HEK293 (cell line): ENCODE data around the gene ZCCHC3.

ENCODE experiments used
- EGR2 ChIP-seq: fragments of 450-650 bp; formaldehyde crosslinking; IDR thresholded peaks from 2 replicates; pipeline ENCODE4 v1.5.1; 2016; ENCODE audit warnings: low read depth, missing biosample characterization, missing genetic modification characterization
- IKZF3 ChIP-seq: fragments of 450-650 bp; IDR thresholded peaks from 2 replicates; pipeline ENCODE4 v1.5.0; 2018; ENCODE audit warnings: missing biosample characterization, mild to moderate bottlenecking, missing genetic modification characterization, moderate library complexity
- KLF1 ChIP-seq: fragments of 450-650 bp; formaldehyde crosslinking; IDR thresholded peaks from 2 replicates; pipeline ENCODE4 v1.5.1; 2016; ENCODE audit warnings: missing biosample characterization, missing genetic modification characterization
- KLF16 ChIP-seq: fragments of 450-650 bp; formaldehyde crosslinking; IDR thresholded peaks from 2 replicates; pipeline ENCODE4 v1.5.1; 2017; ENCODE audit warnings: missing biosample characterization, missing genetic modification characterization
- KLF9 ChIP-seq: fragments of 450-650 bp; formaldehyde crosslinking; IDR thresholded peaks from 2 replicates; pipeline ENCODE4 v1.5.1; 2016; ENCODE audit warnings: missing biosample characterization, missing genetic modification characterization, low read depth
- TRIM28 ChIP-seq: IDR thresholded peaks from 2 replicates; pipeline ENCODE4 v1.6.1; 2011; ENCODE audit warnings: low read length, control low read depth, borderline replicate concordance
- ZBTB20 ChIP-seq: fragments of 450-650 bp; formaldehyde crosslinking; IDR thresholded peaks from 2 replicates; pipeline ENCODE4 v1.5.1; 2016; ENCODE audit warnings: missing biosample characterization, missing genetic modification characterization
- ZBTB8A ChIP-seq: fragments of 450-650 bp; formaldehyde crosslinking; IDR thresholded peaks from 2 replicates; pipeline ENCODE4 v1.5.1; 2016; ENCODE audit warnings: missing biosample characterization, missing genetic modification characterization
- ZFHX2 ChIP-seq: fragments of 450-650 bp; formaldehyde crosslinking; conservative IDR thresholded peaks from 2 replicates; pipeline ENCODE4 v1.5.1; 2016; ENCODE audit warnings: missing biosample characterization, missing genetic modification characterization
- ZNF10 ChIP-seq: fragments of 450-650 bp; formaldehyde crosslinking; IDR thresholded peaks from 2 replicates; pipeline ENCODE4 v1.5.1; 2017; ENCODE audit warnings: missing biosample characterization, missing genetic modification characterization
- ZNF146 ChIP-seq: fragments of 450-650 bp; formaldehyde crosslinking; IDR thresholded peaks from 2 replicates; pipeline ENCODE4 v1.5.1; 2016; ENCODE audit warnings: missing biosample characterization, missing genetic modification characterization
- ZNF16 ChIP-seq: fragments of 450-650 bp; formaldehyde crosslinking; IDR thresholded peaks from 2 replicates; pipeline ENCODE4 v1.5.1; 2016; ENCODE audit warnings: low read depth, missing biosample characterization, missing genetic modification characterization
- ZNF335 ChIP-seq: fragments of 450-650 bp; formaldehyde crosslinking; conservative IDR thresholded peaks from 2 replicates; pipeline ENCODE4 v1.5.1; 2016; ENCODE audit warnings: missing biosample characterization, missing genetic modification characterization
- ZNF354C ChIP-seq: fragments of 450-650 bp; formaldehyde crosslinking; IDR thresholded peaks from 2 replicates; pipeline ENCODE4 v1.5.1; 2016; ENCODE audit warnings: missing biosample characterization, missing genetic modification characterization, low read depth, borderline replicate concordance
- ZNF404 ChIP-seq: fragments of 450-650 bp; formaldehyde crosslinking; IDR thresholded peaks from 2 replicates; pipeline ENCODE4 v1.5.1; 2017; ENCODE audit warnings: missing biosample characterization, missing genetic modification characterization
- ZNF433 ChIP-seq: fragments of 450-650 bp; formaldehyde crosslinking; IDR thresholded peaks from 2 replicates; pipeline ENCODE4 v1.5.1; 2016; ENCODE audit warnings: missing biosample characterization, missing genetic modification characterization, low read depth
- ZNF585B ChIP-seq: fragments of 450-650 bp; formaldehyde crosslinking; IDR thresholded peaks from 2 replicates; pipeline ENCODE4 v1.5.1; 2016; ENCODE audit warnings: missing biosample characterization, missing genetic modification characterization
- ZNF747 ChIP-seq: fragments of 450-650 bp; formaldehyde crosslinking; IDR thresholded peaks from 2 replicates; pipeline ENCODE4 v1.5.1; 2016; ENCODE audit warnings: missing biosample characterization, missing genetic modification characterization
- ZSCAN30 ChIP-seq: fragments of 450-650 bp; IDR thresholded peaks from 2 replicates; pipeline ENCODE4 v1.5.1; 2018; ENCODE audit warnings: missing biosample characterization, mild to moderate bottlenecking, missing genetic modification characterization, moderate library complexity
- TF ChIP-seq, protein P1 (sequence below): fragments of 450-650 bp; formaldehyde crosslinking; IDR thresholded peaks from 2 replicates; pipeline ENCODE4 v1.5.1; 2017; ENCODE audit warnings: missing biosample characterization, missing genetic modification characterization
- TF ChIP-seq, protein P2 (sequence below): fragments of 450-650 bp; formaldehyde crosslinking; IDR thresholded peaks from 2 replicates; pipeline ENCODE4 v1.5.1; 2016; ENCODE audit warnings: missing biosample characterization, missing genetic modification characterization
- TF ChIP-seq, protein P3 (sequence below): fragments of 450-650 bp; formaldehyde crosslinking; conservative IDR thresholded peaks from 2 replicates; pipeline ENCODE4 v1.5.1; 2016; ENCODE audit warnings: low read depth, missing biosample characterization, missing genetic modification characterization
- TF ChIP-seq, protein P4 (sequence below): fragments of 450-650 bp; formaldehyde crosslinking; IDR thresholded peaks from 2 replicates; pipeline ENCODE4 v1.5.1; 2016; ENCODE audit warnings: missing biosample characterization, missing genetic modification characterization
- TF ChIP-seq, protein P5 (sequence below): fragments of 450-650 bp; formaldehyde crosslinking; optimal IDR thresholded peaks from 2 replicates; pipeline ENCODE3; 2016; ENCODE audit warnings: missing biosample characterization, mild to moderate bottlenecking, missing genetic modification characterization
- TF ChIP-seq, protein P6 (sequence below): fragments of 450-650 bp; formaldehyde crosslinking; IDR thresholded peaks from 2 replicates; pipeline ENCODE4 v1.5.1; 2016; ENCODE audit warnings: missing biosample characterization, missing genetic modification characterization, low read depth
- TF ChIP-seq, protein P7 (sequence below): fragments of 450-650 bp; formaldehyde crosslinking; IDR thresholded peaks from 2 replicates; pipeline ENCODE4 v1.5.1; 2016; ENCODE audit warnings: missing biosample characterization, missing genetic modification characterization

ZCCHC3 gene

DNA sequence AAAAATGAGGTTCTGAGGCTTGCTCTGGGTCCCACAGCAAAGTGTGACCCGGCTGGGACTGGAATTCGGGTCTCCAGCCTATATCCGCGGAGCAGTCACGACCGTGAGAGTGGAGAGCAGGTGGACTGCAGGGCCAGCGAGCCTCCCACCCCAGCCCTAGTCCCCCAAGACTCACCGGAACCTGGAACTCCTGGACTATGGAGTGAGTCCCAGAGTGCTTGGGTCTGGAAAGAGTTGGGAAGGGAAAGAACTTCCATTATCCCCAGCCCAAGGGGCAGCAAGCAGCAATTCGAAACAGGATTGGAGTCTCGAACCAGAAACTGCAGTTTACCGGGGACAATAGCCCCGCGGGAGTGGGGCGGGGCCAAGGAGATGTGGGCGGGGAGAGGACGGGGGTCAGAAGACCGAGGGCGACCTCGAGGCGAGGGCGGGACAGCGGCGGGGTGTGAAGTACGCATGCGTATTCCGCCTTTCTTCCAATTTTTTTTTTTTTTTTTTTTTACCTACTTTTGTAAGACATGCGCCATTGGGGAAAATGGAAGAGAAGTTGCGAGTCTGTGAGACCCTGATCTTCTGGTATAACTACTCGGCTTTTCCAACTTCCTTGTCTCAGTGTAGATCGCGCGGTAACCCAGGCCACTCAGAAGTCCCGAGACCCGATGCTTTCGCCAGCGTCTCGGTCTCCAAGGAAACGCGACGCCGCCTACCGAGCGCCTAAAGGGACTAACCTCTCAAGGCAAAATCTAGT is 7.1 kb upstream of the ZCCHC3 start, which contains the start of gene C20orf96 (continued):
- TF ChIP-seq ZNF10 (no peak), ZNF433 (tag by site-specific recombination) (no peak), ZNF585B (tag by site-specific recombination) (no peak), ZNF747 (no peak), TRIM28 (0 out of 2 replicates have a peak, but pooled peaks have one; percentile 2), ZNF404 (tag by site-specific recombination) (no peak), KLF1 (tag by site-specific recombination) (peak; percentile 44; the same call in 1 of the 2 replicates), ZBTB8A (tag by site-specific recombination) (0 out of 2 replicates have a peak, but pooled peaks have one; percentile 35), ZFHX2 (tag by site-specific recombination) (peak; percentile 70), EGR2 (tag by site-specific recombination) (peak; percentile 63), KLF9 (peak; percentile 79), ZNF354C (tag by site-specific recombination) (no peak), IKZF3 (peak; percentile 34; the same call in 1 of the 2 replicates), ZNF146 (tag by site-specific recombination) (no peak), KLF16 (tag by site-specific recombination) (no peak), ZSCAN30 (tag by site-specific recombination) (0 out of 2 replicates have a peak, but pooled peaks have one; percentile 35), ZNF335 (tag by site-specific recombination) (peak; percentile 81), ZNF16 (tag by site-specific recombination) (no peak), ZBTB20 (tag by site-specific recombination) (peak; percentile 15; the same call in 1 of the 2 replicates)
- TF ChIP-seq, protein P1, sequence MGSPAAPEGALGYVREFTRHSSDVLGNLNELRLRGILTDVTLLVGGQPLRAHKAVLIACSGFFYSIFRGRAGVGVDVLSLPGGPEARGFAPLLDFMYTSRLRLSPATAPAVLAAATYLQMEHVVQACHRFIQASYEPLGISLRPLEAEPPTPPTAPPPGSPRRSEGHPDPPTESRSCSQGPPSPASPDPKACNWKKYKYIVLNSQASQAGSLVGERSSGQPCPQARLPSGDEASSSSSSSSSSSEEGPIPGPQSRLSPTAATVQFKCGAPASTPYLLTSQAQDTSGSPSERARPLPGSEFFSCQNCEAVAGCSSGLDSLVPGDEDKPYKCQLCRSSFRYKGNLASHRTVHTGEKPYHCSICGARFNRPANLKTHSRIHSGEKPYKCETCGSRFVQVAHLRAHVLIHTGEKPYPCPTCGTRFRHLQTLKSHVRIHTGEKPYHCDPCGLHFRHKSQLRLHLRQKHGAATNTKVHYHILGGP (tag by site-specific recombination), result no peak
- TF ChIP-seq, protein P2, sequence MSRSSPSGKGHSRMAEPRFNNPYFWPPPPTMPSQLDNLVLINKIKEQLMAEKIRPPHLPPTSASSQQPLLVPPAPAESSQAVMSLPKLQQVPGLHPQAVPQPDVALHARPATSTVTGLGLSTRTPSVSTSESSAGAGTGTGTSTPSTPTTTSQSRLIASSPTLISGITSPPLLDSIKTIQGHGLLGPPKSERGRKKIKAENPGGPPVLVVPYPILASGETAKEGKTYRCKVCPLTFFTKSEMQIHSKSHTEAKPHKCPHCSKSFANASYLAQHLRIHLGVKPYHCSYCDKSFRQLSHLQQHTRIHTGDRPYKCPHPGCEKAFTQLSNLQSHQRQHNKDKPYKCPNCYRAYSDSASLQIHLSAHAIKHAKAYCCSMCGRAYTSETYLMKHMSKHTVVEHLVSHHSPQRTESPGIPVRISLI (tag by site-specific recombination), result peak; percentile 98
- TF ChIP-seq, protein P3, sequence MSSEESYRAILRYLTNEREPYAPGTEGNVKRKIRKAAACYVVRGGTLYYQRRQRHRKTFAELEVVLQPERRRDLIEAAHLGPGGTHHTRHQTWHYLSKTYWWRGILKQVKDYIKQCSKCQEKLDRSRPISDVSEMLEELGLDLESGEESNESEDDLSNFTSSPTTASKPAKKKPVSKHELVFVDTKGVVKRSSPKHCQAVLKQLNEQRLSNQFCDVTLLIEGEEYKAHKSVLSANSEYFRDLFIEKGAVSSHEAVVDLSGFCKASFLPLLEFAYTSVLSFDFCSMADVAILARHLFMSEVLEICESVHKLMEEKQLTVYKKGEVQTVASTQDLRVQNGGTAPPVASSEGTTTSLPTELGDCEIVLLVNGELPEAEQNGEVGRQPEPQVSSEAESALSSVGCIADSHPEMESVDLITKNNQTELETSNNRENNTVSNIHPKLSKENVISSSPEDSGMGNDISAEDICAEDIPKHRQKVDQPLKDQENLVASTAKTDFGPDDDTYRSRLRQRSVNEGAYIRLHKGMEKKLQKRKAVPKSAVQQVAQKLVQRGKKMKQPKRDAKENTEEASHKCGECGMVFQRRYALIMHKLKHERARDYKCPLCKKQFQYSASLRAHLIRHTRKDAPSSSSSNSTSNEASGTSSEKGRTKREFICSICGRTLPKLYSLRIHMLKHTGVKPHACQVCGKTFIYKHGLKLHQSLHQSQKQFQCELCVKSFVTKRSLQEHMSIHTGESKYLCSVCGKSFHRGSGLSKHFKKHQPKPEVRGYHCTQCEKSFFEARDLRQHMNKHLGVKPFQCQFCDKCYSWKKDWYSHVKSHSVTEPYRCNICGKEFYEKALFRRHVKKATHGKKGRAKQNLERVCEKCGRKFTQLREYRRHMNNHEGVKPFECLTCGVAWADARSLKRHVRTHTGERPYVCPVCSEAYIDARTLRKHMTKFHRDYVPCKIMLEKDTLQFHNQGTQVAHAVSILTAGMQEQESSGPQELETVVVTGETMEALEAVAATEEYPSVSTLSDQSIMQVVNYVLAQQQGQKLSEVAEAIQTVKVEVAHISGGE (tag by site-specific recombination), result no peak
- TF ChIP-seq, protein P4, sequence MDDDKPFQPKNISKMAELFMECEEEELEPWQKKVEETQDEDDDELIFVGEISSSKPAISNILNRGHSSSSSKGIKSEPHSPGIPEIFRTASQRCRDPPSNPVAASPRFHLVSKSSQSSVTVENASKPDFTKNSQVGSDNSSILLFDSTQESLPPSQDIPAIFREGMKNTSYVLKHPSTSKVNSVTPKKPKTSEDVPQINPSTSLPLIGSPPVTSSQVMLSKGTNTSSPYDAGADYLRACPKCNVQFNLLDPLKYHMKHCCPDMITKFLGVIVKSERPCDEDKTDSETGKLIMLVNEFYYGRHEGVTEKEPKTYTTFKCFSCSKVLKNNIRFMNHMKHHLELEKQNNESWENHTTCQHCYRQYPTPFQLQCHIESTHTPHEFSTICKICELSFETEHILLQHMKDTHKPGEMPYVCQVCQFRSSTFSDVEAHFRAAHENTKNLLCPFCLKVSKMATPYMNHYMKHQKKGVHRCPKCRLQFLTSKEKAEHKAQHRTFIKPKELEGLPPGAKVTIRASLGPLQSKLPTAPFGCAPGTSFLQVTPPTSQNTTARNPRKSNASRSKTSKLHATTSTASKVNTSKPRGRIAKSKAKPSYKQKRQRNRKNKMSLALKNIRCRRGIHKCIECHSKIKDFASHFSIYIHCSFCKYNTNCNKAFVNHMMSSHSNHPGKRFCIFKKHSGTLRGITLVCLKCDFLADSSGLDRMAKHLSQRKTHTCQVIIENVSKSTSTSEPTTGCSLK, result no peak
- TF ChIP-seq, protein P5, sequence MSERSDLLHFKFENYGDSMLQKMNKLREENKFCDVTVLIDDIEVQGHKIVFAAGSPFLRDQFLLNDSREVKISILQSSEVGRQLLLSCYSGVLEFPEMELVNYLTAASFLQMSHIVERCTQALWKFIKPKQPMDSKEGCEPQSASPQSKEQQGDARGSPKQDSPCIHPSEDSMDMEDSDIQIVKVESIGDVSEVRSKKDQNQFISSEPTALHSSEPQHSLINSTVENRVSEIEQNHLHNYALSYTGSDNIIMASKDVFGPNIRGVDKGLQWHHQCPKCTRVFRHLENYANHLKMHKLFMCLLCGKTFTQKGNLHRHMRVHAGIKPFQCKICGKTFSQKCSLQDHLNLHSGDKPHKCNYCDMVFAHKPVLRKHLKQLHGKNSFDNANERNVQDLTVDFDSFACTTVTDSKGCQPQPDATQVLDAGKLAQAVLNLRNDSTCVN (tag by site-specific recombination), result peak; percentile 14
- TF ChIP-seq, protein P6, sequence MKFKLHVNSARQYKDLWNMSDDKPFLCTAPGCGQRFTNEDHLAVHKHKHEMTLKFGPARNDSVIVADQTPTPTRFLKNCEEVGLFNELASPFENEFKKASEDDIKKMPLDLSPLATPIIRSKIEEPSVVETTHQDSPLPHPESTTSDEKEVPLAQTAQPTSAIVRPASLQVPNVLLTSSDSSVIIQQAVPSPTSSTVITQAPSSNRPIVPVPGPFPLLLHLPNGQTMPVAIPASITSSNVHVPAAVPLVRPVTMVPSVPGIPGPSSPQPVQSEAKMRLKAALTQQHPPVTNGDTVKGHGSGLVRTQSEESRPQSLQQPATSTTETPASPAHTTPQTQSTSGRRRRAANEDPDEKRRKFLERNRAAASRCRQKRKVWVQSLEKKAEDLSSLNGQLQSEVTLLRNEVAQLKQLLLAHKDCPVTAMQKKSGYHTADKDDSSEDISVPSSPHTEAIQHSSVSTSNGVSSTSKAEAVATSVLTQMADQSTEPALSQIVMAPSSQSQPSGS (tag by site-specific recombination), result no peak
- TF ChIP-seq, protein P7, sequence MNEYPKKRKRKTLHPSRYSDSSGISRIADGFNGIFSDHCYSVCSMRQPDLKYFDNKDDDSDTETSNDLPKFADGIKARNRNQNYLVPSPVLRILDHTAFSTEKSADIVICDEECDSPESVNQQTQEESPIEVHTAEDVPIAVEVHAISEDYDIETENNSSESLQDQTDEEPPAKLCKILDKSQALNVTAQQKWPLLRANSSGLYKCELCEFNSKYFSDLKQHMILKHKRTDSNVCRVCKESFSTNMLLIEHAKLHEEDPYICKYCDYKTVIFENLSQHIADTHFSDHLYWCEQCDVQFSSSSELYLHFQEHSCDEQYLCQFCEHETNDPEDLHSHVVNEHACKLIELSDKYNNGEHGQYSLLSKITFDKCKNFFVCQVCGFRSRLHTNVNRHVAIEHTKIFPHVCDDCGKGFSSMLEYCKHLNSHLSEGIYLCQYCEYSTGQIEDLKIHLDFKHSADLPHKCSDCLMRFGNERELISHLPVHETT (tag by site-specific recombination), result no peak
